Epithelial cell of esophagus (primary cell): Measurements from ENCODE around the gene CADPS.

Source experiments
- DNase-seq: peaks from one replicate; pipeline ENCODE4 v3.0.0; 2010; ENCODE audit warnings: low read depth
- H3K4me3 ChIP-seq: 2 replicates; pipeline ENCODE4 v1.5.1; 2011; ENCODE audit warnings: mild to moderate bottlenecking, low read length, control low read depth
- CTCF ChIP-seq: IDR thresholded peaks from 2 replicates; pipeline ENCODE4 v1.5.1; 2011; ENCODE audit warnings: low read depth, mild to moderate bottlenecking, low read length, control low read depth, inconsistent platforms; ENCODE audit not compliant: insufficient read depth; ENCODE audit errors: missing control alignments

CADPS gene

GRCh38 chr3:62818347-62818746 is 56.9 kb downstream of the CADPS start:
- no peak for TF ChIP-seq CTCF
- no peak for DNase-seq
- no peak overlapping the region for H3K4me3 ChIP-seq

- no peak for TF ChIP-seq CTCF
- DNase-seq = no peak
- no peak overlapping the region for H3K4me3 ChIP-seq
Observed at GRCh38 chr3:62817678-62818077, 57.5 kb downstream of the CADPS start.

- no peak for TF ChIP-seq CTCF
- no peak for DNase-seq
Observed at GRCh38 chr3:62815981-62816380, 59.2 kb downstream of the CADPS start.

GRCh38 chr3:62812631-62813030 is 62.6 kb downstream of the CADPS start:
- DNase-seq = no peak
- no peak for TF ChIP-seq CTCF
- H3K4me3 ChIP-seq = no peak overlapping the region

More at GRCh38 chr3:62815981-62816380, 59.2 kb downstream of the CADPS start:
- no peak overlapping the region for H3K4me3 ChIP-seq

GRCh38 chr3:62811119-62811518 is 64.1 kb downstream of the CADPS start:
- no peak for TF ChIP-seq CTCF
- DNase-seq = no peak
- no peak overlapping the region for H3K4me3 ChIP-seq

- DNase-seq = no peak
- H3K4me3 ChIP-seq = no peak overlapping the region
- TF ChIP-seq CTCF = no peak
Observed at GRCh38 chr3:62809369-62809768, 65.8 kb downstream of the CADPS start.

- no peak for TF ChIP-seq CTCF
- H3K4me3 ChIP-seq = no peak overlapping the region
- DNase-seq = no peak
Observed at GRCh38 chr3:62805580-62806277, 69.5 kb downstream of the CADPS start.
